ENCODE results near the gene PRDM16.

DNA sequence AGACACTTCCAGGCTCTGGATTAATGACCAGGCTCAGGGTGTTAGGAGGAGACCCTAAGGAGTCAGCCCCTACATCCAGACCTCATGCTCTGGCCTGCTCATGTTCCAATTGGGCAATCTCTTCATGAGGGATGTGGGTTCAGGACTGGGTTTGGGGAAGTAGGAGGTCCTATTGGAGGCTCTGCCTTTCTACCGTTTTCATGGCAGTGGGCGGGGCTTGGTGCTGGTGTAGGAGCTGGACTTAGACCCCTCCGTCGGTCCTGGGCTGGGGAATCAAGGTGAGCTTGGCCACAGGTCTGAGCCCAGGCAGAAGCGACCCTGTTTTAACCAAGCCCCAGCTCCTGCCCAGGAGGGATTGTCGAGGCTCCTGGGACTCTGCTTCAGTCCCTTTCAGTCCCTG, 123.4 kb downstream of the PRDM16 start:
- TF ChIP-seq, protein P1, sequence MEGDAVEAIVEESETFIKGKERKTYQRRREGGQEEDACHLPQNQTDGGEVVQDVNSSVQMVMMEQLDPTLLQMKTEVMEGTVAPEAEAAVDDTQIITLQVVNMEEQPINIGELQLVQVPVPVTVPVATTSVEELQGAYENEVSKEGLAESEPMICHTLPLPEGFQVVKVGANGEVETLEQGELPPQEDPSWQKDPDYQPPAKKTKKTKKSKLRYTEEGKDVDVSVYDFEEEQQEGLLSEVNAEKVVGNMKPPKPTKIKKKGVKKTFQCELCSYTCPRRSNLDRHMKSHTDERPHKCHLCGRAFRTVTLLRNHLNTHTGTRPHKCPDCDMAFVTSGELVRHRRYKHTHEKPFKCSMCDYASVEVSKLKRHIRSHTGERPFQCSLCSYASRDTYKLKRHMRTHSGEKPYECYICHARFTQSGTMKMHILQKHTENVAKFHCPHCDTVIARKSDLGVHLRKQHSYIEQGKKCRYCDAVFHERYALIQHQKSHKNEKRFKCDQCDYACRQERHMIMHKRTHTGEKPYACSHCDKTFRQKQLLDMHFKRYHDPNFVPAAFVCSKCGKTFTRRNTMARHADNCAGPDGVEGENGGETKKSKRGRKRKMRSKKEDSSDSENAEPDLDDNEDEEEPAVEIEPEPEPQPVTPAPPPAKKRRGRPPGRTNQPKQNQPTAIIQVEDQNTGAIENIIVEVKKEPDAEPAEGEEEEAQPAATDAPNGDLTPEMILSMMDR (conservative IDR thresholded peaks at IDR 0.05): no peak
- no peak for TF ChIP-seq ZFX (IDR thresholded peaks at IDR 0.05)

Data from C4-2B (cell line).